GM19099 (cell line): ENCODE results near the gene HNRNPUL1.

Experiments
- POLR2A ChIP-seq: IDR thresholded peaks from 3 replicates; pipeline ENCODE4 v1.6.1; 2011; ENCODE audit warnings: low read depth; ENCODE audit not compliant: insufficient read length; ENCODE audit errors: extremely low read depth

Gene HNRNPUL1

GRCh38 chr19:41263850-41264580 lies at the start of gene HNRNPUL1:
Gene HNRNPUL1, plus strand, starts transcription at chr19:41264372. Its CDS starts 132 bp downstream, at chr19:41264504.
- peak; percentile 45 for TF ChIP-seq POLR2A

- no peak for TF ChIP-seq POLR2A
These were observed 46.4 kb upstream of the HNRNPUL1 start for GRCh38 chr19:41217741-41218140.

- TF ChIP-seq POLR2A = no peak
These were observed 45.9 kb upstream of the HNRNPUL1 start for GRCh38 chr19:41218249-41218614.

- no peak for TF ChIP-seq POLR2A
These were observed 45.3 kb upstream of the HNRNPUL1 start, which contains the start of gene AXL for GRCh38 chr19:41218615-41219507. Gene AXL, plus strand, starts transcription at chr19:41219223. Its CDS starts 170 bp downstream, at chr19:41219393.

- TF ChIP-seq POLR2A = no peak
These were observed 44.1 kb upstream of the HNRNPUL1 start for GRCh38 chr19:41219924-41220567.

GRCh38 chr19:41220811-41221210 lies 43.4 kb upstream of the HNRNPUL1 start:
- TF ChIP-seq POLR2A = no peak

GRCh38 chr19:41221514-41222205 lies 42.5 kb upstream of the HNRNPUL1 start:
- no peak for TF ChIP-seq POLR2A

- no peak for TF ChIP-seq POLR2A
These were observed 41.9 kb upstream of the HNRNPUL1 start for GRCh38 chr19:41222240-41222639.

- TF ChIP-seq POLR2A = no peak
These were observed 40.5 kb upstream of the HNRNPUL1 start for GRCh38 chr19:41223431-41224234.

- no peak for TF ChIP-seq POLR2A
These were observed 39.5 kb upstream of the HNRNPUL1 start for GRCh38 chr19:41224632-41225031.

GRCh38 chr19:41225238-41226052 lies 38.7 kb upstream of the HNRNPUL1 start:
- no peak for TF ChIP-seq POLR2A

- TF ChIP-seq POLR2A = no peak
These were observed 37.9 kb upstream of the HNRNPUL1 start for GRCh38 chr19:41226053-41226873.
